HG03575 (cell line): ENCODE results near the gene ALG1L2.
"Not testable (repeated sequence)": the region's sequence is repeated elsewhere in the genome, so short reads cannot be mapped to it uniquely, and the experiment has no call there.

Experiments
- ATAC-seq: cut with Tn5 transposase; IDR thresholded peaks from one replicate; pipeline ENCODE4 v1.9.1; 2021; ENCODE audit not compliant: unreplicated experiment, insufficient number of reproducible peaks, low FRiP score; ENCODE audit errors: extremely low read depth

Gene ALG1L2

GRCh38 chr3:130090681-130091080 is 9.1 kb downstream of the ALG1L2 start:
- ATAC-seq = not testable (repeated sequence)

DNA sequence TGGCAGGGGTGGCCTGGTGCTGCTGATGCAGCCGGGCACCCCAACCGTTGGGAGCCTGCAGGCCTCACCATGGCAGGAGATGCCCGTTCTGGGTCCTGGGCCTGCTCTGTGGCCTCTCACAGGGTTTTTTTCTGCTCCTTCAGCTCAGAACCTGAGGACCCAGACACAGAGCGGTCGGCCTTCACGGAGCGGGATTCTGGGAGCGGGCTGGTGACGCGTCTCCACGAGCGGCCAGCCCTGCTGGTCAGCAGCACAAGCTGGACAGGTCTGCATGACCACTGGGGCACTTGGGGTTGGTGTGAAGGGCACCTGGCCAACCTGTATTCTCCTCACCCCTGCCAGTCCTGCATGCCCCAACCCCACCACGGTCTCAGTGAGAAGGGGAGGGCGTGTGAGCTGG is 10.3 kb downstream of the ALG1L2 start:
- ATAC-seq = no peak

DNA sequence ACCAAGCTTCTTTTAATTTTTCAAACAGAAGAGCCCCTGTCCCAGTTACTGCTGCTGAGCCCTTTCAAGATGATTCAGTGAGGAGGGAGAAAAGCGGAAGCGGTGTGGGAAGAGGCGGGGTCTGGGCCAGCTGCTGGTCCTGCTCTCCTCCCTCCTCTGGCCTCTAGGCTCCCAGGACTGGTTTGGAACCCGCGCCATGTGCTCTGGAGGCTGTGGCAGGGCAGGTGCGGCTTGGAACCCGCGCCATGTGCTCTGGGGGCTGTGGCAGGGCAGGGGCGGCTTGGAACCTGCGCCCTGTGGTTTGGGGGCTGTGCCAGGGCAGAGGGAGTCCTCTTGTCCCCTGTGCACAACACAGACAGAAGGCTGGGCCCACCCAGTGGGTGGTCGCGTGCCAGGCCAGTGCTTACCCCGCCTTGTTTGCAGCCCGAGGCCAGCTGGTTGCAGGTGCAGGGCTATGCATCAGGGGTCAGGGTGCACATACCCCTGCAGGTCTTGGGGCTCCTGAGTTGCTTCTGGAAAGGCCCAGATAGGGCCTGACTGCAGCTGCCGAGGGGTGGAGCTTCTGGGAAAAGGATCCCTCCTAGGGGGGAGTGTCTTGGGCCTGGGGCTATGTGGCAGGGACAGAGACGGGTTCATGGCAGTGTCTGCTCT is 12.2 kb downstream of the ALG1L2 start:
- ATAC-seq = no peak

- not testable (repeated sequence) for ATAC-seq
Measured at GRCh38 chr3:130094491-130094941, 12.9 kb downstream of the ALG1L2 start.

DNA sequence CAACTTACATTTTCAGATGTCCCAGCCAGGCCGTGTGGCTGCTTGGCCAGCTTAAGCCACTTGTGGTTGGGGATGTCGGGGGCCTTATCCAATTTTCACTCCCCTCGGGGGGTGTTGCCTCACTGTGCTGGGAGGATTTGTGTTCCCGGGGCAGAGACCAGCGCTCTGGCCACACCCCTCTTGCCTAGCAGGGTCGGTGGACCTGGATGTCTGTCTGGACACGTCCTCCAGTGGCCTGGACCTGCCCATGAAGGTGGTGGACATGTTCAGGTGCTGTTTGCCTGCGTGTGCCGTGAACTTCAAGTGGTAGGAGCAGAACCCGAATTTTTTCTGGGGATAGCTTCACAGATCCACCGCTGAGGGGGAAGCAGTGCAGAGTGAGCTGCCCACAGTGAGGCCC is 14.2 kb downstream of the ALG1L2 start:
- not testable (repeated sequence) for ATAC-seq

GRCh38 chr3:130097096-130097495 is 15.5 kb downstream of the ALG1L2 start:
- ATAC-seq = not testable (repeated sequence)

DNA sequence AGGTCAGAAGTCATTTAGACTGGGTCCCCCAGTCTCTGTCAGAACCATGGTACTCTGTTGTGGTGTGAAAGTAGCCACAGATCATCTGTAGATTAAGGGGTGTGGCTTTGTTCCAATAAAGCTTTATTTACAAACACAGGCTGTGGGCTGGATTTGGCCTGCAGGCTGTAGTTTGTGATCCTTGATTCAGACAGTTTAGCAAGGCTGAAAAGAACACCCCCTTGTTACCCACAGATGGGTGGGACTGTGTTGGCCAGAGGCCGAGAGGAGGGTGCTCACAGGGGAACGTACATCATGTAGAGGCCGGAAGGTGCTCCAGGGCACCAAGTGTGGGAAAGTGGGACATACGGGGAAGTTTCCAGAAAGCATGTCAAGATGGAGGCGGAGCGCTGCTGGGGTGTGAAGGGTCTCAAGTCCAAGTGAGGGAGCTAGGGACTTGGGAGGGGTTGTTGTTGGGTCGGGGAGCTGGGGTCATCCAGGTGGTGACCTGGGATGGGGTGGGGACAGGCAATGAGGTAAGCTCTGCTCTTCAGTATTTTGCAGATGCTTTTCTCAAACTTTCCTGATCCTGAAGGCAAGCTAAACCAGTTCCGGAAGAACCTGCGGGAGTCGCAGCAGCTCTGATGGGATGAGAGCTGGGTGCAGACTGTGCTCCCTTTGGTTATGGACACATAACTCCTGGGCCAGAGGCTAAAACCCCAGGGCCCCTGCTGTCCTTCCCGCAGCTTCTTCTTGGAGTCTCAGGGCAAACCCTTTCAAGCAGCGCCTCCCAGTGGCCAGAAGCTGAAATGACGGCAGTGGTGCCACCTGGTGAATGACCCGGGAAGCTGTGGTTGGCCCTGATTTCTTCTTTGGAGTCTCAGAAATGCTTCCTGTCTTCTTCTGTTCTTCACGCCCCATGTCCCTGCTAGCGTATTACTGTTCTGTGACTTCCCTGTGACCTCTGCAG is 16.3 kb downstream of the ALG1L2 start:
- ATAC-seq = not testable (repeated sequence)

GRCh38 chr3:130098639-130099385 is 17.2 kb downstream of the ALG1L2 start:
- not testable (repeated sequence) for ATAC-seq

DNA sequence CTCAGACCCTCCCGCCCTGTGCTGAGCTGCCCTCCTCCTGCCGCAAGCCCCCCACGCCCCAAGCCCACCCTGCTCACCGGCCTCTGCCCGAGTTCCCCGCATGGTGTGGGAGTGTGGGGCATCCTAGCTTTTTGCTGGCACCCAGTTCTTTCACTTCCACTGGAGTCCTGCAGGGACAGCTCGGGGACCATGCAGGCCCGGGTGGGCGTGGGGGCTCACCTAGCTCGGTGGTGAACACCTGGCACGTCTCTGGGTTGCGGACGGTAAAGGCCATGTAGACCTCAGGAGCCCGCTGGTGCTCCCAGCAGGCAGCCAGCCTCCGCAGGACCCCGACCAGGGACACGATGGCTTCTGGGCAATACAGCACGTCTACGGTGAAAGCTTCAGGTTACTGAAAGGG is 20.9 kb downstream of the ALG1L2 start:
- not testable (repeated sequence) for ATAC-seq

- ATAC-seq = not testable (repeated sequence)
Measured at GRCh38 chr3:130104191-130104590, 22.6 kb downstream of the ALG1L2 start.

GRCh38 chr3:130107333-130107995 is 25.8 kb downstream of the ALG1L2 start:
- not testable (repeated sequence) for ATAC-seq

GRCh38 chr3:130108836-130109585 is 27.4 kb downstream of the ALG1L2 start:
- ATAC-seq = not testable (repeated sequence)

DNA sequence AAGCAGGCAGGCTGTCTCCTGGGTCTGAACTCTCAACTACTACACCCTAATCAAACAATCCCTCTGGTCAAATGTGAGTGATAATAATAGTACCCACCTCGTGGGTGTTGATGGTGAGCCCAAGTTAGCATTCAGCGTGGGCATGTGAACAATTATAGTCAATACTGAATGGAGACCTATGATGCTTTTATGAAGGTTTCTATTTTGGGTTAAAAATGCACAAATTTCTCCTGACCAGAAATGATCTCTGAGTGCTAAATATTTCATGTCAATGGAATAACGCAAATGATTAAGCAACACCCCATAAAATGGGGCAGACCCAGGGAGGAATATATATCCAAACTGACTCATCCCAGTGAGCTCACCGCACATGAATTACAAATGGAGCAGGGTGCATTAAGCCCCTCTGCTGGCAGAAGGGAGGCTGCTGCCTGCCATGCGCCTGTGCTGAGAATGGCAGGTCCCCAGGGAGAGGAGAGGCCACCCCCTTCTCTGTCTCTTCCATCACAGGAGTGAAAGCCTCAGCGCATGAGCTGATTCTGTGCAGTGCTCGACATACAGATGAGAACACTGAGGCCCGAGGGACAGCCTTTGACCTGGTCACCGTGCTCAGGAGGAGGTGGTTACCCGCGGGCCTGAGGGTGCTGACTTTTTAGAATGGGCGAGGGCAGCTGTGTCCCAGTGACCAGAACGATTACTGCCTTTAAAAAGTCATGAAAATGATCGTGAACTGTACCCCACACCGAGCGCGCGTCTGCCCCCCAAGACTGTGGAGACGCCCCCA is 28.9 kb downstream of the ALG1L2 start:
- ATAC-seq = not testable (repeated sequence)

GRCh38 chr3:130111185-130111864 is 29.7 kb downstream of the ALG1L2 start:
- ATAC-seq = peak; percentile 55

DNA sequence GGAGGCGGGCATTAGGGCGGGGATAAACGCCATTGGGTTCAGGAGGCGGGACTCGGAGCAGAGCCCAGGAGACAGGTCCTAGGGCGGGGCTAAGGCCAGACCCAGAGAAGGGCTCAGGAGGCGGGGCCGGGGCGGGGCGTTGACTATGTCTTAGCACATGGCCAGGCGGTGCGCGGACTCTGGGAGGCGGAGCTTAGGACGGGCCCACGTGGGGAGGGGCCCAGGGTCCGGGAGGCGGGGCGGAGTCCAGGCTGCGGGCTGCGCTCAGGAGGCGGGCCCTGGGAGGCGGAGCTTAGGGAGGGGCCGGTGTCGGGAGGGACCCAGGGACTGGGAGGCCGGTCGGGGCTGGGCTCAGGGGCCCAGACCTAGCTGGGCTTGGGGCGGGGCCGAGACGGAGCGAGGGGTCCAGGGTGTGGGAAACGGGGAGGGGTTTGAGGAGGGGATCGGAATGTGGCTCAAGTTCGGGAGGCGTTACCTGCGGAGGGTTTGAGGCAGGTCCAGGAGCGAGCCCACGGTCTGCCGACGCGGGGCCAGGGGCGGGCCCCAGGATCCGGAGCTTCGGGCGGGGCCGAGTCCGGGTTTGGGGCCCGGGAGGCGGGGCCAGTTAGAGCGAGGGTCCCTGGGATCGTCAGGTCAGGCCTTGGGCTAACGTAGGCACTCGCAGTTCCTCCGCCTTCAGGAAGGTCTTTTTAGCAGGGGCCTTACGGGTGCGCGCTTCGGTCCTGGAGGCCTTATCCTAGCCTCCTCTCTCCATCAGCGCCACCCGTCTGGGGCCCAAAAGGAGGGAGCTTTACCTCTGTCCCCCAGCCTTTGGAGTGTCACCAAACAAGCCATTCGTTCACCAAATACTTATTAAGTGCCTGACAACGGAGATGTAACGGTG is 30.5 kb downstream of the ALG1L2 start:
- peak; percentile 21 for ATAC-seq

- ATAC-seq = not testable (repeated sequence)
Measured at GRCh38 chr3:130112748-130113073, 31.1 kb downstream of the ALG1L2 start.
